NCI-H2171 (cell line): ENCODE data around the gene SLC50A1.
A peak's percentile ranks its signal among the peaks of the same experiment; 100 is the strongest.

Source experiments
- DNase-seq: peaks from one replicate; lab custom pipeline; 2025; lab: John Stamatoyannopoulos, UW

The SLC50A1 gene

GRCh38 chr1:155170101-155170785 lies 34.6 kb downstream of the SLC50A1 start:
- DNase-seq: no peak

- DNase-seq: no peak
Observed at GRCh38 chr1:155170806-155171205, 35.2 kb downstream of the SLC50A1 start.

DNA sequence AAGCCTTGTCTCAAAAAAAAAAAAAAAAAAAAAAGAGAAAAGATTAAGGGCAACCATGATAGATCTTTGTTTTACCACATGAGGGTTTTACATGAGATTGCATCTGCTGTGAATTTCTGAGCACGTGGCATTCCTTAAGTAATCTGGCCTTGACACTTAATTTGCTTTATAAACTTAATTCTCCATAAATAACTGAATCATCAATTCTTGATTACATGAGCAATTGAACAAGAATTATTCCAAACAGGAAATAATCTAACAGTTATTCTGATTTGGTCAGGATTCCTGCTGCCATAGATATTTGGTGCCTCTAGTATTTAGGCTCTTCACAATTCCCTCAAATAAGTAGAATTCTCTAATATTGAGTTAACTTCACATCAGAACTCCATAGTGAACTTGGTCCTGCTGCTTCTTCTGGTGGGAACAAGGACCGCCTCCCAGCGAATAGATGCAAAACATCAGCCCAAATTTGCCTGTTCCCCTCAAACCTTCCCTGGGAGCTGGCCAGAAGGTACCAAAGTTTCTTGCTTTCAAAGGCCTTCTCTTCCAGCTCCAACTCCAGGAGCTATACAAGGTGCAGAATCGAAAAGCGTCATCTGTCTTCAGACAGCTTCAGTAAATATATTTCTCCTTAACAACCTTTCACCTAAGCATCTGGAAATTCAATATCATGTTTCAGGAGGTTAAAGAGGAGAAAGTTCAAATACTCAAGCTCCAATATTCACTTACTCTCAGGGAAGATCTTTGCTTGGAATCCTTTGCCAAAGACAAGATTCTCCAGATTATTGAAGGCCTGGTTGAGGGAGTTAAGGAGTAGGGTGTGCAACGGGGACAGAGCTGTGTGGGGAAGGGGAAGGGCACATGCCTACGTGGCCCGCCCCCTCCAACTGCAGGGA lies 36.4 kb downstream of the SLC50A1 start:
- no peak for DNase-seq

- peak; percentile 90 for DNase-seq
Observed at GRCh38 chr1:155172732-155173477, 37.3 kb downstream of the SLC50A1 start, which contains the start of gene KRTCAP2. TSS of gene KRTCAP2 (minus strand) at chr1:155173304. CDS start at chr1:155173224, 80 bp downstream.

- DNase-seq: peak; percentile 85
Observed at GRCh38 chr1:155173478-155174323, 38.0 kb downstream of the SLC50A1 start, which contains the start of gene TRIM46. TSS of gene TRIM46 (plus strand) at chr1:155173849. CDS start at chr1:155173967, 118 bp downstream.

GRCh38 chr1:155174324-155175280 lies 39.0 kb downstream of the SLC50A1 start:
- DNase-seq: peak; percentile 54

DNA sequence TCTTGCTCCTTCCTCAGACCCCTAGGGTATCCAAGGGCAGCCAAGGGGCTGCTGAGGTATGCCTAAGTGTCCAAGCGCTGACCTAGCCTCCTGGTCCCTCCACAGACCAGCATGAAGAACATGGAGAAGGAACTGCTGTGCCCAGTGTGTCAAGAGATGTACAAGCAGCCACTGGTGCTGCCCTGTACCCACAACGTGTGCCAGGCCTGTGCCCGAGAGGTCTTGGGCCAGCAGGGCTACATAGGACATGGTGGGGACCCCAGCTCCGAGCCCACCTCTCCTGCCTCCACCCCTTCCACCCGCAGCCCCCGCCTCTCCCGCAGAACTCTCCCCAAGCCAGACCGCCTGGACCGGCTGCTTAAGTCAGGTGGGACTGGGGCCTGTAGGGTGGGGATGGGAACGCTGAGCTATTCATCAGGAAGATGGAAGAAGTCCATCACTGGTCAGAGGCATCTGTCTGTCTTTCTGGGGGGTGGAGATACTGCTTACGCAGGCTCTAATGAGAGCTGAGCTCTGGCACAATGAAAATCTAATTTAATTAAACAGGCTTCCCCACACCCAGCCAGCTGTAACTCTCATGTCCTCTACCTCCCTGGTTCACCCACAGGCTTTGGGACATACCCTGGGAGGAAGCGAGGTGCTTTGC lies 39.8 kb downstream of the SLC50A1 start:
- no peak for DNase-seq

- DNase-seq: no peak
Observed at GRCh38 chr1:155175927-155176371, 40.3 kb downstream of the SLC50A1 start.

- peak; percentile 40 for DNase-seq
Observed at GRCh38 chr1:155176544-155177071, 41.0 kb downstream of the SLC50A1 start.

GRCh38 chr1:155177192-155177917 lies 41.7 kb downstream of the SLC50A1 start:
- no peak for DNase-seq

- no peak for DNase-seq
Observed at GRCh38 chr1:155177918-155178281, 42.2 kb downstream of the SLC50A1 start.

DNA sequence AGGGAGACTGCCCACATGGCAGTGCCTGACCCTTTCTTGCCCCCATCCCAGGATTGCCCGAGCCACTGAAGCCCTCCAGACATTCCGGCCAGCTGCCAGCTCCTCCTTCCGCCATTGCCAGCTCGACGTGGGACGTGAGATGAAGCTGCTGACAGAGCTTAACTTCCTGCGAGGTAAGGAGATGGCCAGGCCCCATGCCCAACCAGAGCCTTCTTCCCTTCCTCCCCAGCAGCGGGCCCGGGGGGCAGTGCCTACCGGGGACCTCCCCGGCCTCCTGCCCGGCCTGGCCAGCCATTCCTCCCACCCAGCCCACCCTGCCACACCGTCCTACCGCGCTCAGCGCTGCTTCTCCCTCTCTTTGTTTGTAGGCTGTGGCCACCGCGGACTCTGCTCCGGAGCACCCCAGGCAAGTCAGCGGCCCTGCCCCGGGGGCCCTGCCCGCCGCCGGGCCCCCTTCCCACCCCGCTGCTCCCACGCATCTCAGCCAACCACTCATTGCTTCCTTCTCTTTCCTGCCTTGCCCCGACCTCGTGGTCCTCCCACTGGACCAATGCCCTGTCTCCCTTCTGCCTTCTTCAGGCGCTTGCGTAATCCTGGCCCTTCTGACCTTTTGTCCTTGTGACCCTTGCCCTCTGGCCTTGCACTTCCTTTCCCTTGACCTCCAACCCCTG lies 42.9 kb downstream of the SLC50A1 start:
- DNase-seq: no peak

GRCh38 chr1:155179112-155180031 lies 43.7 kb downstream of the SLC50A1 start:
- DNase-seq: no peak

DNA sequence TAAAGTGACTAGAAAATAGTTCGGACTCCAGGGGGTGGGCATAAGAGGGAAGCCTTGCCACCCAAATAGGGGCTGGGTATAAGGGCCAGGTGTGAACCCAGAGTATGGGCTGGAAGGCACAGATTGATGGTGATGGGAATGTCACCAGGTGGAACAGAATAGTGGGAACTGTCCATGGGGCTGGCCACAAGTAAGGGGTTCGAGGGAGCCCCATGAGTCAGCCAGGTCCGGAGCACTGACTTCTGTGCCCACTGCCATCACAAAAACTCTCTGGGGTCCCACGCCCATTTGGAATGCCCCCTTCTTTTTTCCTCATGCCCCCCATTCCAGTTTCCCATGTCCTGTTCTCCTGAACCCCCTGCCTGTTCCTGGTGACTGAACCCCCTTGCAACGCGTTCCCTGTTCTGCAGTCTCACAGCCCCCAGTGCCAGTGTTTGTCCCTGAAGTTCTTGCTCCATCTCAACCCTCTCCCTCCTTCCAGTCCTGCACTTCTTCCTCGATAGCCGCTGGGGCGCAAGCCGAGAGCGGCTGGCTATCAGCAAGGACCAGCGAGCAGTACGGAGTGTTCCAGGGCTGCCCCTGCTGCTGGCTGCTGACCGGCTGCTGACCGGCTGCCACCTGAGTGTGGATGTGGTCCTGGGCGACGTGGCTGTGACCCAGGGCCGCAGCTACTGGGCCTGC lies 45.9 kb downstream of the SLC50A1 start:
- no peak for DNase-seq

GRCh38 chr1:155182052-155182550 lies 46.4 kb downstream of the SLC50A1 start:
- no peak for DNase-seq

- DNase-seq: no peak
Observed at GRCh38 chr1:155183775-155184221, 48.1 kb downstream of the SLC50A1 start.
